Measurements from ENCODE around the gene PGM2.

DNA sequence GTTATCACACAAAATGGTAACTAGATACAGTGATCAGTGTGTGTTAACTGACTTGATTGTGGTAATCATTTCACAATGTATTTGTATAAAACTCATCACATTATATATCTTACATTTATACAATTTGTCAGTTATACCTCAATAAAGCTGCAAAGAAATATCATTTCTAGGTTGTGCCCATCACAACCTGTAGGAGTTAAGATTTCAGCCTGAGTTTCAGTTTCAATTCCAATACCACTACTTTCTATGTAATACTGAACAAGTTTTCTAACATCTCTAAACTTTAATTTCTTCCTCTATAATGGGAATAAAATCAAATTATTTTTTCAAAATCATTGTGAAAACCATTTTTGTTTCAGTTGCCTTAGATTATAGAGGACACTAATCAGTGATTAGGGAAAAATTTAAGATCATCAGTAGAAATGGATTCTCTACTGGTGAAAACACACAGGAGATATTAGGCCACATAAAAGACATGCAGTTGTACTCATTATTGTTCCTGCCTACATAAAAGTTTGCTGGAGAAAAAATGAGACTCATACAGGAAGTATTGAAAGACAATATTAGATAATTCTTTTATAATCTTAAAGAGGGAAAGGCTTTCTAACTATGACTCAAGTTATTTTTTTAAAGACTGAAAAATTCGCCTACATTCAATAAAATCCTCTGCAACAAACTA lies 46.0 kb downstream of the PGM2 start:
- TF ChIP-seq, protein P1, sequence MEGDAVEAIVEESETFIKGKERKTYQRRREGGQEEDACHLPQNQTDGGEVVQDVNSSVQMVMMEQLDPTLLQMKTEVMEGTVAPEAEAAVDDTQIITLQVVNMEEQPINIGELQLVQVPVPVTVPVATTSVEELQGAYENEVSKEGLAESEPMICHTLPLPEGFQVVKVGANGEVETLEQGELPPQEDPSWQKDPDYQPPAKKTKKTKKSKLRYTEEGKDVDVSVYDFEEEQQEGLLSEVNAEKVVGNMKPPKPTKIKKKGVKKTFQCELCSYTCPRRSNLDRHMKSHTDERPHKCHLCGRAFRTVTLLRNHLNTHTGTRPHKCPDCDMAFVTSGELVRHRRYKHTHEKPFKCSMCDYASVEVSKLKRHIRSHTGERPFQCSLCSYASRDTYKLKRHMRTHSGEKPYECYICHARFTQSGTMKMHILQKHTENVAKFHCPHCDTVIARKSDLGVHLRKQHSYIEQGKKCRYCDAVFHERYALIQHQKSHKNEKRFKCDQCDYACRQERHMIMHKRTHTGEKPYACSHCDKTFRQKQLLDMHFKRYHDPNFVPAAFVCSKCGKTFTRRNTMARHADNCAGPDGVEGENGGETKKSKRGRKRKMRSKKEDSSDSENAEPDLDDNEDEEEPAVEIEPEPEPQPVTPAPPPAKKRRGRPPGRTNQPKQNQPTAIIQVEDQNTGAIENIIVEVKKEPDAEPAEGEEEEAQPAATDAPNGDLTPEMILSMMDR (conservative IDR thresholded peaks at IDR 0.05; ENCODE audit: low read length): no peak
- TF ChIP-seq EZH2phosphoT487 (IDR thresholded peaks at IDR 0.05; ENCODE audit: borderline replicate concordance, low read depth, low read length): no peak

Data from OCI-LY7 (cell line).